Neutrophil (primary cell): ENCODE data around the gene PARD3.

Experiments used
- H3K27ac ChIP-seq: fragments of 200-600 bp; sonication (generic); 2 replicates; pipeline ENCODE4 v1.5.1; 2016; ENCODE audit warnings: mild to moderate bottlenecking, moderate library complexity
- H3K27me3 ChIP-seq: fragments of 200-600 bp; sonication (generic); 2 replicates; pipeline ENCODE4 v1.6.0; 2016; ENCODE audit warnings: mild to moderate bottlenecking
- H3K36me3 ChIP-seq: fragments of 200-600 bp; sonication (generic); 2 replicates; pipeline ENCODE4 v1.5.1; 2017
- H3K4me1 ChIP-seq, 2 experiments: fragments of 200-600 bp in 1 of 2; sonication (generic) in 1 of 2; 1 replicate in 1 of 2; 2 replicates in 1 of 2; pipeline versions ENCODE4 v1.5.1 to v1.6.1; 2013 to 2016; ENCODE audit warnings: low read depth in 1 of 2, low read length in 1 of 2, mild to moderate bottlenecking in 1 of 2, moderate library complexity in 1 of 2; ENCODE audit not compliant: control insufficient read depth in 1 of 2, insufficient read depth in 1 of 2
- H3K4me3 ChIP-seq, 2 experiments: fragments of 200-600 bp in 1 of 2; sonication (generic) in 1 of 2; 1 replicate in 1 of 2; 2 replicates in 1 of 2; pipeline ENCODE4 v1.5.1; 2013 to 2016; ENCODE audit warnings: low read depth in 1 of 2, low read length in 1 of 2, mild to moderate bottlenecking in 1 of 2, moderate library complexity in 1 of 2
- H3K9me3 ChIP-seq: fragments of 200-600 bp; sonication (generic); 2 replicates; pipeline ENCODE4 v1.5.1; 2016
- TF ChIP-seq, protein P1 (sequence below): fragments of 200-600 bp; sonication (generic); IDR thresholded peaks from 2 replicates; pipeline ENCODE4 v1.5.1; 2016; ENCODE audit warnings: antibody characterized with exemption

The PARD3 gene

DNA sequence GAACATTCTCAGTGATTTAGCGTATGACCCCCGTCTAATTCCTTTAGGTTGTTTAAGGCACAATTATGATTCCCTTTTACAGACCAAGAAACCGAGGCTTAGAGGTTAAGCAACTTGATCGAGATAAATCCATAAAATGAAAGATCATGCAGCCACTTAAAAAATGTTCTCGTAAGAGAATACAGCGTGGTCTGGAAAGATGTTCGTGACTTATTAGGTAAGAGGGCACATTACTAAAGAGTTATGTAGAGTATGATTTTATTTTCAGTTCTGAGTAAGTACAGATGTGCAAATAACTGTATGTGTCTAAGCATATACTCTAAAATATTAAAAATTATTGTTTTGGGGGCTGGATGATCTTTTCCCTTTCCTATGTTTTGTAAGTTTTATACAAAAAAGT lies 575.1 kb downstream of the PARD3 start:
- Histone ChIP-seq H3K27me3 (no peaks in the 10 kb centered on the region), H3K27ac (no peak overlapping the region), H3K36me3 (no peaks in the 10 kb centered on the region), H3K4me3 (no peak overlapping the region), H3K4me1 (no peaks in the 10 kb centered on the region), H3K9me3 (no peaks in the 10 kb centered on the region)
- TF ChIP-seq, protein P1, sequence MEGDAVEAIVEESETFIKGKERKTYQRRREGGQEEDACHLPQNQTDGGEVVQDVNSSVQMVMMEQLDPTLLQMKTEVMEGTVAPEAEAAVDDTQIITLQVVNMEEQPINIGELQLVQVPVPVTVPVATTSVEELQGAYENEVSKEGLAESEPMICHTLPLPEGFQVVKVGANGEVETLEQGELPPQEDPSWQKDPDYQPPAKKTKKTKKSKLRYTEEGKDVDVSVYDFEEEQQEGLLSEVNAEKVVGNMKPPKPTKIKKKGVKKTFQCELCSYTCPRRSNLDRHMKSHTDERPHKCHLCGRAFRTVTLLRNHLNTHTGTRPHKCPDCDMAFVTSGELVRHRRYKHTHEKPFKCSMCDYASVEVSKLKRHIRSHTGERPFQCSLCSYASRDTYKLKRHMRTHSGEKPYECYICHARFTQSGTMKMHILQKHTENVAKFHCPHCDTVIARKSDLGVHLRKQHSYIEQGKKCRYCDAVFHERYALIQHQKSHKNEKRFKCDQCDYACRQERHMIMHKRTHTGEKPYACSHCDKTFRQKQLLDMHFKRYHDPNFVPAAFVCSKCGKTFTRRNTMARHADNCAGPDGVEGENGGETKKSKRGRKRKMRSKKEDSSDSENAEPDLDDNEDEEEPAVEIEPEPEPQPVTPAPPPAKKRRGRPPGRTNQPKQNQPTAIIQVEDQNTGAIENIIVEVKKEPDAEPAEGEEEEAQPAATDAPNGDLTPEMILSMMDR = no peak

DNA sequence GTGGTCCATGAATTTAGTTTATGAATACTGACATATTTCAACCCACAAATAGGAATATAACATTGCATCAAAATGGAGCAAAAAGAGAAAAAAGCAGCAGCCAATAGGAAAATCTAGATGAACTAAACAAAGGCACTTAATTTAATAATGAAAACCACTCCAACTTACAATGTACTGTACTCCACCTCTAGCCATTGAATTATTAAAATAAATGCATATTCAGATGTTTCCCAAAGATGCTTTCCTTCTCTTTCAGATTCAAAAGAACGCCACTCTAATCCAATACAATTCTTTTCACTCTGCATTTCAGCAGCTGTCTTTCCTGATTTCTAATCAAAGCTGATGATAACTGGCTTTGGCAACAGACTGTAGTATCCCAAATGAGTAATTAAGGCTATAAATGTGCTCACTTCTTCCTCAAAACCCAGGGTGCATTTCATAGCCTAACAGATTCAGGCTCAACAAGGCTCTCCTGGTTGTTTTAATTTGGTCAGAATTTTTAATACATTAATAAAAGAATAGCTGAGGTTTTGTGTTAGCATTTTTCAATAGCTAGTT lies 577.1 kb downstream of the PARD3 start:
- TF ChIP-seq, protein P1 = no peak
- no peaks in the 10 kb centered on the region for H3K4me1 ChIP-seq
- no peak overlapping the region for H3K27ac ChIP-seq
- H3K4me3 ChIP-seq = no peak overlapping the region
- H3K27me3 ChIP-seq = no peaks in the 10 kb centered on the region
- H3K9me3 ChIP-seq = no peaks in the 10 kb centered on the region
- H3K36me3 ChIP-seq = no peaks in the 10 kb centered on the region

DNA sequence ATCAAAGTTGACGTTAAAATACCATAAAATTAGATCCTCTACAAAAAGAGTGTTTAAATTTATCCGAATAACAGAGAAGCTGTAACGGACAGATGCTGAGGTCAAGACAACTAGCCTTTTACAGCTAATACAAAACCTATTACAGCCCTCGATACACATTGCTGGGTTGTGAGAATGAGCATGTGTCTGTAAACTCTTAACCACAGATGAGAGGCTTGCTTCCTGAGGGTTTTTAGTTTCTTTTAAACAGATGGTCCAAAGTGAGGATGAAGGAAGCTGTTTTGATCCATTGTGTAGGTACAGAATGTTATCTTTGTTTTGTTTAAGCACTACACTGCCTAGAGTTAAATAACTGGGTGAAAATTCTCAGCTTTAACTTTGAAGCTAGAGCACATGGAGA lies 578.2 kb downstream of the PARD3 start:
- H3K4me3 ChIP-seq = no peak overlapping the region
- H3K27me3 ChIP-seq = no peaks in the 10 kb centered on the region
- no peaks in the 10 kb centered on the region for H3K36me3 ChIP-seq
- no peak overlapping the region for H3K27ac ChIP-seq
- H3K4me1 ChIP-seq = no peaks in the 10 kb centered on the region
- H3K9me3 ChIP-seq = no peaks in the 10 kb centered on the region
- TF ChIP-seq, protein P1 = no peak

DNA sequence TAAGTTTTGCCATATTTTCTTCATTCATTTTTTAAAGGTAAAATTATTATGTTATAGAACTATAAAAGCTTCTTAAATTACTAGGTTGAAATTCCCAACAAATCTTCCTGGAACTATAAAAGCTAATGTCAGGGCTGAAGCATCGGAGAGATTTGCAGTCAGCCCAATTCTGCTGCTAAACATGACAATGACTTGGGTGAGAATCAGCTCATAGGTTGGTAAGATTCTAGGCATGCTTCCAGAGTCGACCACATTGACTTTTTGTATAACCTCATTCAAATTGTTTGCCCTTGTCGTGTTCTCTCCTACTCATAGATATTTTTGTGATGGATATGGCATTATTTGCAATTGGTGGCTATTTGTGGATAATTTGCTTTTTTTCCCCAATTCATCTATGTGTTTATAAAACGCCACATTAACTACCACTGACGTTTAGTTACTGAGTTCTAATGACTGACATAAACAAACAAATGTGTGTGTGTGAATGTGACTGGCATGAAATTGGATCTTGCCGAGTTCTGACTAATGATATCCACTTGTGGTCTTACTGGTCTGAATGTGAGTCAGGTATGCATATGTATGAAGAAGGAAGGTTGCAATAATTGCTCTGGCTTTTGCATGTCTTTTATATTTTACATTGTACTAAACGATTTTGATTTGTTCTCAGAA lies 579.8 kb downstream of the PARD3 start:
- TF ChIP-seq, protein P1 = no peak
- Histone ChIP-seq H3K4me3 (no peak overlapping the region), H3K9me3 (no peaks in the 10 kb centered on the region), H3K36me3 (no peaks in the 10 kb centered on the region), H3K27ac (no peak overlapping the region), H3K4me1 (no peaks in the 10 kb centered on the region), H3K27me3 (no peaks in the 10 kb centered on the region)

DNA sequence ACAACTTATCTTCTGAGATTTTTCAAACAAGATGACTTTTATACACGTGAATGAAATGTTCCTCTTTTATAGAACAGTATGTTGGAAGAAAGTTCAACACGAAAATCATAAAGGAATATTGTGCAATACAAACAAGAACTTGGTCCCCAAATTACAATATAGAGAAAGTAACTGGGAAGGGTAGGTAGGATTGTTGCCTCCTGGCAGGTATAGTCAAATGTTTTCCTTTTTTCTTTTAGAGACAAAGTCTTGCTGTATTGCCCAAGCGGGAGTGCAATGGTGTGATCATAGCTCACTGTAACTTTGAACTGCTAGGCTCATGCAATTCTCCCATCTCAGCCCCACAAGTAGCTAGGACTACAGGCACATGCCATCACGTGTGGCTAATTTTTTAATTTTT lies 582.6 kb downstream of the PARD3 start:
- no peak overlapping the region for H3K27ac ChIP-seq
- no peaks in the 10 kb centered on the region for H3K9me3 ChIP-seq
- no peaks in the 10 kb centered on the region for H3K36me3 ChIP-seq
- no peak overlapping the region for H3K4me3 ChIP-seq
- H3K4me1 ChIP-seq = no peaks in the 10 kb centered on the region
- no peaks in the 10 kb centered on the region for H3K27me3 ChIP-seq
- TF ChIP-seq, protein P1 = no peak
